NCI-H187 (cell line): ENCODE results near the gene U2AF1L4.

Experiments
- DNase-seq, 2 experiments: peaks; one replicate each; lab custom pipeline; 2025; lab: John Stamatoyannopoulos, UW

U2AF1L4 gene

GRCh38 chr19:35757231-35757748 lies 12.1 kb upstream of the U2AF1L4 start:
- no peak for DNase-seq

GRCh38 chr19:35756377-35757230 lies 11.4 kb upstream of the U2AF1L4 start, which contains the start of gene HSPB6:
TSS of gene HSPB6 (minus strand) at chr19:35757029. CDS start at chr19:35757008, 21 bp downstream.
- no peak for DNase-seq

DNA sequence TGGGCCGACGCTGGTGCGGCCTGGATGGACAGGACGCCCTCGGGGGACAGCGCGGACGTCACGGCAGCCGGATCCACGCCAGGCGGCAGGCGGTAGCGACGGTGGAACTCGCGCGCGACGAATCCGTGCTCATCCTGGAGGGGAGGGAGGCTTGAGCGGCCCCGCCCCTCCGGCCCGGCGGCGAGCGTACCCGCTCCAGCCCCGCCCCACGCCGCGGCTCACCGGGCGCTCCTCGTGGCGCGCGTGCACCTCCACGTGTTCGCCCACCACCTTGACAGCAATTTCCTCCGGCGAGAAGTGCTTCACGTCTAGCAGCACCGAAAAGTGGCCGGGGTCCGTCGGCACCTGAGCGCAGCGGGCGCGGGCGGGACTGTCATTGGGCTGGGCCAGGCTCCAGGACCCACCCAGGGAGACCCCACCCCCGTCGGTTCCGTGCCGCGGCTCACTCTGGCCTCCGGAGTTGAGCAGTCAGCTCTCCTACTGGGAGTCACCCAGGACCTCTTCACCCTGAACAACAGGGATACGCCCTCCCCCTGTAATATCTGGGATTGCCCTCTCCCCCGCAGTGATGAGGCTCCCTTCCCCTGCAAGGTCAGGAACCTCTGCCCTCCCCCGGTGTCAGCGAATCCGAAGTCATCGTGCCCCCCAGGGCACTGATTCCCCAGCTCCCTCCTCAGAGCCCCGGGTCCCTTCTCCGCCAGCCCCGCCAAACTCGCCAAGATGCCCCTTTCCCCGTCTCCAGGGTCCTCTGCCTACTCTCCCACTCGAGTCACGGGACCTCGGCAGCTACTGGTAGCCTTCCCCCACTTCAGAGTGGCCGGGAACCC lies 10.5 kb upstream of the U2AF1L4 start:
- DNase-seq: no peak

DNA sequence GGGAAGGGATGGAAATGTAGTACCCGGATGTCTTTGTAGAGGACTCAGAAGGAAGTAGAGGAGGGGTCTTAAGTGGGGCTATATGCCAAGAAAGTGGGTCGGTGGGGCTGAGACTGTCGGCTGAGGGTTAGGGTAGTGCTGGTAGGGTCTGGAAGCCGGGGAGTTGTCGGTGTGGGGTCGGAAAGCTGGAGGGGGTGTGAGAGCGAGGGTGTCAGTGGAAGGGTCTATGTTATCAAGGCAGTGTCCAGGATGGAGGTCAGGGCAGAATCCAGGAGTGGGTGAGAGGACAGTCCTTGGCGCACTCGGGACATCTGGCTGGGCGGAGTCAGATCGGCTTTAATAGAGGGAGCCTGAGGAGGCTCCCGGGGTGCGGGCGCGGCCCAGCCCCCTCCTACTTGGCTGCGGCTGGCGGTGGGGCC lies 9.9 kb upstream of the U2AF1L4 start:
- no peak for DNase-seq

DNA sequence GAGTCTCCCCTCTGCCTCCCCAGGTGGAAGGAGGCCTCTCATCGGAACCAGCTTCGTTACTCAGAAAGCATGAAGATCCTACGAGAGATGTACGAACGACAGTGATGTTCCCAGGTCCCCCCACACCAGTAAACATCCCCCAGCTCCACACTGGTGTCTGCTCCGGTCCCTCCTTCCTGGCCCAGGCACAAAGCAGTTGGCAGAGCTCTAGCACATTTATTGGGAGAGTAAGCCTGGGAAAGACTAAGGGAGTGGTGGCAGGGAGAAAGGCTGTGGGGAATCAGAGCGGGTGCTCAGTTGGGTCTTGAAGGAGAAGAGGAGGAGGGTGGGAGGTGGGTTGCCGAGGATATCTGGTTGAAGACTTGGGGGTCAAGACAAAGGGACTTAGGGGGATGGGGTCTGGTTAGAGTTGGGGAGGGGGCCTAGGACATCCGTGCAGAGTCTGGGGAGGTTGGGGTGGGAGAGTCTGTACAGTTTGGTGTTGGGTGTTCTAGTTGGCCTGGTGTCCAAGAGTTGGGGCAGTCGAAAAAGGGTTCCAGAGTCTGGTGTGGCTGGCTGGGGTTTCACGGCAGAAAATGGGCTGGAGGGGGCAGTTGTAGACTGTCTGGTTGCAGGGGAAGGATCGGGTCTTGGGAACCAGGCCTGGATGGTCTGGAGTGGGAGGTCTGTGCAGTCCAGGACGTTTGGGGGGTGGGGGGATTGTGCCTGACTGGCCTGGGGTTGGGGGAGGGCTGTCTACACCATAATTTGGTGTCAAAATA lies 9.3 kb upstream of the U2AF1L4 start:
- DNase-seq: no peak

DNA sequence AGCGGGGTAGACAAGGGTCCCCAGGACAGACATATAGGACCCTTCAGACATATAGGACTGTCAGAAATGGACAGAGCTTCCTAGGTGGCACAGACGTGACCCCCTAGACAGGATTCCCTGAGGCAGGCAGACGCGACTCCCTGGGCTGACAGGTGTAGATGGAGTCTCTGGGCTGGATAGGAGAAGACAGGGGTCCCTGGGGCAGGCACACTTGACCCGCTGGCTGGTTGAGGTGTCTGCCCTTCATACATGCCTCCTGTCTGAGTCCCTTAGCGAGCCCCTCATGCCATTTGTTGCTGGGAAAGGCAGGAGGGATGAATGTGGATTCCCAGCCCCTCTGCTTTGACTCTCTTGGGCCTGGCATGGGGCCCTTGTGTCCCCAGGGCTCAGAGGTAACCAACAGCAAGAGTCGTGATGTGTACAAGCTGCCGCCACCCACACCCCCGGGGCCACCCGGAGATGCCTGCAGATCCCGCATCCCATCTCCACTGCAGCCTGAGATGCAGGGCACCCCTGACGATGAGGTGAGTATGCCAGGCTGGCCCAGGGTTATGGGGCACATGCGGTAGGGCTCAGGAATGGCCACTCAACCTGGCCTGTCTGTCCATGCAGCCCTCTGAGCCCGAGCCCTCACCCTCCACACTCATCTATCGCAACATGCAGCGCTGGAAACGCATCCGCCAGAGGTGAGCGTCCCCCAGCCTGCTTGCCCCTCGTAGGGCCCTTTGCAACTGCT lies 8.6 kb upstream of the U2AF1L4 start:
- no peak for DNase-seq

- DNase-seq: no peak
Observed at GRCh38 chr19:35752746-35753350, 7.6 kb upstream of the U2AF1L4 start.

GRCh38 chr19:35751839-35752745 lies 6.9 kb upstream of the U2AF1L4 start:
- DNase-seq: no peak

GRCh38 chr19:35750167-35750566 lies 4.9 kb upstream of the U2AF1L4 start:
- no peak for DNase-seq

DNA sequence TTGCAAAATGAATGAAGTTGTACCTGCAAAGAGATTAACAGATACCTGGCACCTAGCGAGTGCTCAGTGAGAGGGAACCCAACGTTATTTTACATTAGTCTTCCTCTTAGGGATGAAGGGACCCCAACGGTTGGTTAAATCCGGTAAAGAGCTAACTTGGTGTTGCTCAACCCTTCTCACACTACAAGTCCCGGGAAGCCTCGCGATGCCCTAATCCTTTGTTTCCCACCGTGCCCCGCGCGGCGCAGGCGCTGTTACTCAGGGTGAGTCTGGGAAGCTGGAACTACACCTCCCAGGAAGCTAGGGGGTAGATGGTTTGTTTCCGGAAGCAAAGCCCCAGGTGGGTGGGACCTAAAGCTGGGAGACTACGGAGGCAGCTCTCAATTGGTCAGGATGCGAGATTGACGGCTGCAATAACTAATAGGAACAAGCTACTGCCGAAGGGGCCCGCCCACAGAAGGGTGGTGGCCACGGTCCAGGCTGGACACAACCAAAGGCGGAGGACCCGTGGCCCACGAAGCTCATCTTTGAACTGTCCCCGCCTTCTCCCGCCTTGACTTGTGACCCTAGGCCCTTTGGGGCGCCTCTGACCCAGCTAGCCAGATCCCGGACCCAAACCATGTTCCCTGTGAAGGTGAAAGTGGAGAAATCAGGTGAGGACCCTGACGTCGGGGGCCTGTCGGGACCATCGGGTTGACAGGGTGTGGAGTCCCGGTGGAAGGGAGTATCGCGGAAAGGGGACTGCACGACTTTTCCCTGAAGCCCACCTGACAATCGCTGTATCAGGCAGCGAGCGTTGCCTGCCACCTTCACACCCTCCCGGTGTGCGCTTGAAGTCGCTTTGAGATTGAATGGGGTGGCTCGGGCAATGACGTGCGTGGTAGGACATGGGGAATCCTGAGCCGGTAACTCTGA lies 3.1 kb upstream of the U2AF1L4 start, which contains the start of gene LIN37:
Gene LIN37 (plus strand): TSS at position 471 of the 915 bp plus-strand sequence. CDS start 149 bp downstream, at position 620.
- DNase-seq: peak; percentile 98

- no peak for DNase-seq
Observed at GRCh38 chr19:35746531-35746930, 1.3 kb upstream of the U2AF1L4 start.

GRCh38 chr19:35746087-35746462 lies 857 bp upstream of the U2AF1L4 start:
- DNase-seq: no peak

DNA sequence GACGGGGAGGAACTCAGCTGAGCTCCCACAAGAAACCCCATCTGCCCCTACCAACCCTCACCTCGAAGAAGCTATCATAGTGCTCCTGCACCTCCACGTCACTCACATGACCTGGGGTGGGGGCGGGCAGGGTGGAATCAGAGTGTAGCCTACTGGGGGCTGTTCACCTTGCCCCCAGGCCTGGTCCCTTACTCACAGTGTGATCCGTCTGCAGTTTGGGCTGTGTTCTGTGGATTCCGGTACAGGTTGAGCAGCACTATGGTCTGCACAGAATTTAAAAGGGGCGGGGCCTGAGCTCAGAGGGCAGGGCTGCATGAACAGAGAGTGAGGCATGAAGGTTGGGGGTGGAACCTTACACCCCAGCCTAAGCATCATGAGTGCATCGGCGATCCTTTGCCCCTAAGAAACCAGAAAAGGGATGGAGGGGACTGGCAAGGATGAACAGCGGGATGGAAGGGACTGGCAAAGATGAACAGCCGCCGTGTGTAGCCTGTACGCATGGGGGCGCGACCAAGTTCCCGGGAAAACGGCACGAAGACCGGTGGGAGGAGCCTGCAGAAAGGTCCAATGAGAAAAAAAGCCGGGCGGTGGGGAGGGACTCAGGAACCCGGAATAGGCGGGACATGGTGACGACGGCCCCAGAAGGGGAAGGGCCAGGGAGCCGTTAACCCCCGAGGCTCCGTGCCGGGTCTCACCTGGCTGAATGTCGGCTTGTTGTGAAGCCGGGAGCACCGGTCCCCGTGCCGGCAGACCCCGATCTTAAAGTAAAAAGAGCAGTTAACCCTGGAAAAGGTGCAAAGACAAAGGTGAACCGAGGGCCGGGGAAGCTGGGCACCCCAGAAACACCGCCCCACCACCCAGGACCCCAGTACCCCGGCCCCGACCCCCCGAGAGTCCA lies 539 bp downstream of the U2AF1L4 start:
- DNase-seq: peak; percentile 87 to 98

DNA sequence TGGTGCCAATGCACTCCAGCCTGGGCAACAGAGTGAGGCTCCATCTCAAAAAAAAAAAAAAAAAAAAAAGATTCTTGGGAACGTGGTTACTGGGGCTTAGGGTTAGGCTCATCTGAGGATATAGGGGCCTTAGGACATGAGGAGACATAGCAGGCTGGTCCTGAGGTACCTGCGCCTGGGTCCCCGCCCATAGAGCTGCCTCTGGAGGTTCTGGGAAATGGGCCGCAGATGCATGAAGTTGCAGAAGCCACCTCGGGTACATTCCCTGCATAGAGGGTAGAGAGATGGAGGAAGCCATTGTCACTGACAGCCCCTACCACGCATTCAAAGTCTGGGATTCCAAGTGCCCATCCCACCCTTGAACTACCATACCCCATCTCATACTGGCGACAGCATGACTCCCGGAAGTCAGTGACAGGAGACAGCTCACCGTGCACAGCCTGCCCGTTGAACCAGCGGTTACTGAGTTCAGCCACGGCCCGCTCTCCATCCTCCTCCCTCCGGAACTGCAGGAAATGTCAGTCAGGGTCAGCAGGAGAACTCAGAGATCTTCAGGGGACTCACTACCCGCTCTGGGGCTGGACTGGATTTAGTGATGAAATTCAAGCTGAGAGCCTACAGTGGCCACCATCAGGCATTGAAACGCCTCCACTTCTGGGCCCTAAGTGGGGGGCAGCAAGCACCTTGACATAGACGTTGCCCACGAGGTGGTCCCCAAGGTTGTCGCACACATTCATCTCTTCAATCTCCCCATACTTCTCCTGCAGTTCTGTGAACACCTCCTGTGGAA lies 1.4 kb downstream of the U2AF1L4 start:
- DNase-seq: no peak

DNA sequence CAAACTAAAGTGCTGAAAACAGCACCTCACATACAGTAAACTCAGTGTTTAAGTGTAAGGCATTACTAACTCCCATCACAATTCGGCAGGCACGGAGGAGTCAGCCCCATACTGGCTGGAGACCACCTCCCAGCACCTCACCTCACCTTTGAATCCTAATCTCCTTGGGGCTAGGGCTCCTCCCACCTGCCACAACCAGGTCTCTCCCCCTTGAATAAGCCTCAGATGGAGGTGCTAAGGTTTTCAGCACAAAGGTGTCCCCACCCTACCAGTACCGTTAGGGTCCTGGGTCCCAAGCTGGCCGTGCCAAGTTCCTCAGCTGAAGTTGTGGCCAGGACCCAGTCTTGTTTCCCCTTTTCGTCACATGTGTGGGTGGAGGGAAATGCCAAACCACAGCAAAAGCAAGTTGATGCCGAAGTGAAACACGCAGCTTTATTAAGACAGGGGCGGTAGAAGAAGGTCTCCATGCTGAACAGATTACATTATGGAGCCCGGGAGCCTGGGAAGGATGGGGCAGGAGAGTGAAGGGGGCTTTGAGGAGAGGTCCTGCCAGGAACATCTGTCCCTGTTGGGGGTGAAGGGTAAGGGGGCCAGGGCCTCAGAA lies 3.0 kb downstream of the U2AF1L4 start, which contains the start of gene IGFLR1:
Gene IGFLR1 (minus strand): TSS at position 332 of the 604 bp plus-strand sequence. CDS start 1,272 bp downstream, outside the sequence.
- no peak for DNase-seq

GRCh38 chr19:35741203-35741515 lies 4.1 kb downstream of the U2AF1L4 start:
- no peak for DNase-seq
